H1 (cell line): ENCODE results near the gene DIPK1B. TPM values are rescaled to one million over a fixed set of nuclear protein-coding genes. Genes with fewer than 3 reads are reported as not detected.

Source experiments
- CREB1 ChIP-seq: IDR thresholded peaks from 2 replicates; pipeline ENCODE4 v1.6.1; 2012; ENCODE audit warnings: inconsistent platforms
- GTF2F1 ChIP-seq: IDR thresholded peaks from 2 replicates; pipeline ENCODE4 v1.6.1; 2012; ENCODE audit warnings: low read depth, low read length, improper control_type of control experiment, borderline replicate concordance
- KDM1A ChIP-seq: fragments of 200-600, 300-600 bp; sonication (generic); IDR thresholded peaks from 2 replicates; pipeline ENCODE4 v1.7.1; 2016; ENCODE audit warnings: mild to moderate bottlenecking, low read length, borderline replicate concordance
- KDM5A ChIP-seq: fragments of 200-600 bp; IDR thresholded peaks from 2 replicates; pipeline ENCODE4 v1.7.1; 2012; ENCODE audit warnings: mild to moderate bottlenecking, low read length, inconsistent platforms, mixed read lengths
- POLR2A ChIP-seq, 2 experiments: IDR thresholded peaks; 1 replicate in 1 of 2; 2 replicates in 1 of 2; pipeline ENCODE4 v1.6.1; 2011; ENCODE audit warnings: low read depth in 2 of 2, low read length in 2 of 2, mild to moderate bottlenecking in 2 of 2; ENCODE audit errors: control extremely low read depth in 1 of 2
- RNF2 ChIP-seq: fragments of 200-900, 300-1000 bp; sonication (generic); IDR thresholded peaks from 2 replicates; pipeline ENCODE4 v1.7.1; 2016; ENCODE audit warnings: borderline replicate concordance, low read depth, mild to moderate bottlenecking, antibody characterized with exemption, low read length; ENCODE audit not compliant: poor library complexity, severe bottlenecking; ENCODE audit errors: missing control alignments
- polyA plus RNA-seq, 7 experiments: library from polyadenylated mRNA; depleted of rRNA in 3 of 7; stranded (reverse) in 5 of 7; unstranded in 2 of 7; fragments of >200 nt in 5 of 7; fragments of 200-250 nt in 2 of 7; gene quantifications; 1 replicate in 5 of 7; 2 replicates in 1 of 7; 4 replicates in 1 of 7; pipeline versions ENCODE4 v1.2.1 to v1.2.3, GENCODE V29; 2011 to 2013; ENCODE audit warnings: missing spikeins in 2 of 7, mixed read lengths in 2 of 7
- total RNA-seq: library from RNA; stranded (reverse); fragmentation: NEBNext Ultra II Directional; extraction: Animal tissue kit (Norgen Biotek cat#: 25700); gene quantifications from 2 replicates; pipeline ENCODE4 v1.2.1, GENCODE V29; 2021
- TF ChIP-seq, protein P1 (sequence below): IDR thresholded peaks from 2 replicates; pipeline ENCODE4 v1.6.1; 2012; ENCODE audit warnings: low read length, inconsistent platforms

DIPK1B gene
- total and polyA plus RNA-seq, 2 of the 8 experiments (the other 6 are each of a cell fraction or from before 2014, with no cell fraction given) = 32.3 to 64.8 TPM

DNA sequence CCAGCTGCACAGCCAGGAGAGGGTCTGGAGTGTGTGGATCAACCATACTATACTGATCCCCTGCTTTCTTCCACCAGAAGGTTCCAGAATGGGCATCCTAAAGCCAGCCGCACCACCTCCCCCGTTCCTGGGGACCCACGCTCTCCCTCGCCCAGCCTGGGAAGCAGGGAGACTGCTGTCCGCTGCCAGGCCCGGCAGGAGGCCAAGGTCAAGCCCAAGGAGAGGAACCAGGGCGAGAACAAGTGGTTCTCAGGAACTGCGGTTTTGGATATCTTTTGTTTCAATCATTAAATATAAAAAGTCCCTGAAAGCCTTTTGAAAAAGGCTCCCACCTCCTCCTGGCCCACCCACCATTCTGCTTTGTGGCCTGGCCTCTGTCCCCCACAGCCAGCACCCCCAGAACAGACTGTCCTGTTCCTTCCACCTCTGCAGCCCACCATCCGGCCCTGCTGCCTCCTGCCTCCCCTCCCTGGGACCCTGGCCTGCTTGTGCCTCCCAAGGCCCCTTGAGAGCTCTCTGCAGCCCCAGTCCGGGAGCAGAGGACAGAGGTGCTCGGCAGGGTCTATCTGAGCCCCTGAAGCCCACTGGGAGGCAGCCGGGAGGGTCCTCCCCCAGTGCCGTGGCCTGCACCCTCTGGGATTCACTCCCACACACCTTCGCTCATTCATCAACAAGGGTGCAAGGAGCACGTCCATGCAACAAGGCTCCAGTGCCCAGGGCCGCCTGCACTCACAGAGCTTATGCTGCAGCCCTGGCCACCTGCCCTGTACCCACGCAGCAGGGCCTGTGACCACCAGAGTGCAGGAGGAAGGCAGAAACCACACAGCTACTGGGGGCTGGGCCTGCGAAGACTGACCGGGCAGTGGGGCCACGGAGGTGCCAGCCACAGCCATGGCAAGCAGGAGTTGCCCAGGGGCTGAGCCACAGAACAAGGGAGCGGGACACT is 36.6 kb downstream of the DIPK1B start (continued):
- TF ChIP-seq GTF2F1 = no peak
- TF ChIP-seq RNF2 = no peak
- TF ChIP-seq POLR2A (IDR thresholded peaks at IDR 0.05; ENCODE audit: control extremely low read depth in 1 of 2, low read depth in 2 of 2, low read length in 2 of 2) = no peak
- TF ChIP-seq, protein P1, sequence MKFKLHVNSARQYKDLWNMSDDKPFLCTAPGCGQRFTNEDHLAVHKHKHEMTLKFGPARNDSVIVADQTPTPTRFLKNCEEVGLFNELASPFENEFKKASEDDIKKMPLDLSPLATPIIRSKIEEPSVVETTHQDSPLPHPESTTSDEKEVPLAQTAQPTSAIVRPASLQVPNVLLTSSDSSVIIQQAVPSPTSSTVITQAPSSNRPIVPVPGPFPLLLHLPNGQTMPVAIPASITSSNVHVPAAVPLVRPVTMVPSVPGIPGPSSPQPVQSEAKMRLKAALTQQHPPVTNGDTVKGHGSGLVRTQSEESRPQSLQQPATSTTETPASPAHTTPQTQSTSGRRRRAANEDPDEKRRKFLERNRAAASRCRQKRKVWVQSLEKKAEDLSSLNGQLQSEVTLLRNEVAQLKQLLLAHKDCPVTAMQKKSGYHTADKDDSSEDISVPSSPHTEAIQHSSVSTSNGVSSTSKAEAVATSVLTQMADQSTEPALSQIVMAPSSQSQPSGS = no peak
- TF ChIP-seq KDM5A = no peak
- TF ChIP-seq CREB1 = no peak
- TF ChIP-seq KDM1A = no peak
